Measurements from ENCODE around the gene PGM2L1.
A peak's percentile ranks its signal among the peaks of the same experiment; 100 is the strongest.

PGM2L1 gene

GRCh38 chr11:74400606-74401005, 2.4 kb upstream of the PGM2L1 start:
- Histone ChIP-seq H3K27ac (ENCODE audit: low read length) (no peak overlapping the region), H3K36me3 (ENCODE audit: control insufficient read depth, insufficient read depth, low read length) (no peaks in the 10 kb centered on the region), H3K4me1 (ENCODE audit: control insufficient read depth, insufficient read depth, low read length) (no peaks in the 10 kb centered on the region), H3K9me3 (ENCODE audit: control insufficient read depth, insufficient read depth, low read length) (no peaks in the 10 kb centered on the region), H3K4me3 (ENCODE audit: low read length) (no peak overlapping the region), H3K27me3 (ENCODE audit: control insufficient read depth, insufficient read depth, low read length) (no peaks in the 10 kb centered on the region)
- WGBS (ENCODE audit: insufficient coverage, insufficient read length) = no CpG with 5 or more reads among the region's 2 CpGs
- DNase-seq (ENCODE audit: low read depth, low spot score) = no peak

- Histone ChIP-seq H3K27ac (ENCODE audit: low read length) (no peak overlapping the region), H3K4me1 (ENCODE audit: control insufficient read depth, insufficient read depth, low read length) (no peaks in the 10 kb centered on the region), H3K27me3 (ENCODE audit: control insufficient read depth, insufficient read depth, low read length) (no peaks in the 10 kb centered on the region), H3K9me3 (ENCODE audit: control insufficient read depth, insufficient read depth, low read length) (no peaks in the 10 kb centered on the region), H3K36me3 (ENCODE audit: control insufficient read depth, insufficient read depth, low read length) (no peaks in the 10 kb centered on the region), H3K4me3 (ENCODE audit: low read length) (peak overlapping the region; percentile 80)
- peak; percentile 20 for DNase-seq (ENCODE audit: low read depth, low spot score)
- no CpG with 5 or more reads among the region's 35 CpGs for WGBS (ENCODE audit: insufficient coverage, insufficient read length)
Measured at GRCh38 chr11:74397501-74398243, 561 bp downstream of the PGM2L1 start.

GRCh38 chr11:74392256-74392655, 6.0 kb downstream of the PGM2L1 start:
- H3K27me3 ChIP-seq (ENCODE audit: control insufficient read depth, insufficient read depth, low read length) = no peaks in the 10 kb centered on the region
- DNase-seq (ENCODE audit: low read depth, low spot score) = no peak
- no CpG with 5 or more reads among the region's 8 CpGs for WGBS (ENCODE audit: insufficient coverage, insufficient read length)

GRCh38 chr11:74391193-74391592, 7.0 kb downstream of the PGM2L1 start:
- 100% methylated on average over 1 of the region's 3 CpGs for WGBS (ENCODE audit: insufficient coverage, insufficient read length)
- no peak for DNase-seq (ENCODE audit: low read depth, low spot score)
- H3K36me3 ChIP-seq (ENCODE audit: control insufficient read depth, insufficient read depth, low read length) = no peaks in the 10 kb centered on the region
- H3K27me3 ChIP-seq (ENCODE audit: control insufficient read depth, insufficient read depth, low read length) = no peaks in the 10 kb centered on the region
- no peak overlapping the region for H3K27ac ChIP-seq (ENCODE audit: low read length)
- no peaks in the 10 kb centered on the region; the same call in 1 of the 2 replicates for H3K4me1 ChIP-seq (ENCODE audit: control insufficient read depth, insufficient read depth, low read length)
- no peaks in the 10 kb centered on the region for H3K9me3 ChIP-seq (ENCODE audit: control insufficient read depth, insufficient read depth, low read length)
- H3K4me3 ChIP-seq (ENCODE audit: low read length) = no peak overlapping the region

More at GRCh38 chr11:74392256-74392655, 6.0 kb downstream of the PGM2L1 start:
- Histone ChIP-seq H3K36me3 (ENCODE audit: control insufficient read depth, insufficient read depth, low read length) (no peaks in the 10 kb centered on the region), H3K27ac (ENCODE audit: low read length) (no peak overlapping the region), H3K4me3 (ENCODE audit: low read length) (no peak overlapping the region), H3K4me1 (ENCODE audit: control insufficient read depth, insufficient read depth, low read length) (no peaks in the 10 kb centered on the region), H3K9me3 (ENCODE audit: control insufficient read depth, insufficient read depth, low read length) (no peaks in the 10 kb centered on the region)

GRCh38 chr11:74390697-74391096, 7.5 kb downstream of the PGM2L1 start:
- no CpG with 5 or more reads among the region's 2 CpGs for WGBS (ENCODE audit: insufficient coverage, insufficient read length)

GRCh38 chr11:74388678-74389327, 9.4 kb downstream of the PGM2L1 start:
- H3K9me3 ChIP-seq (ENCODE audit: control insufficient read depth, insufficient read depth, low read length) = no peaks in the 10 kb centered on the region
- no peaks in the 10 kb centered on the region; the same call in 1 of the 2 replicates for H3K4me1 ChIP-seq (ENCODE audit: control insufficient read depth, insufficient read depth, low read length)
- H3K36me3 ChIP-seq (ENCODE audit: control insufficient read depth, insufficient read depth, low read length) = no peaks in the 10 kb centered on the region
- H3K4me3 ChIP-seq (ENCODE audit: low read length) = no peak overlapping the region
- WGBS (ENCODE audit: insufficient coverage, insufficient read length) = no CpG with 5 or more reads among the region's 2 CpGs
- no peaks in the 10 kb centered on the region for H3K27me3 ChIP-seq (ENCODE audit: control insufficient read depth, insufficient read depth, low read length)
- no peak overlapping the region for H3K27ac ChIP-seq (ENCODE audit: low read length)
- DNase-seq (ENCODE audit: low read depth, low spot score) = peak; percentile 41

More at GRCh38 chr11:74390697-74391096, 7.5 kb downstream of the PGM2L1 start:
- H3K27me3 ChIP-seq (ENCODE audit: control insufficient read depth, insufficient read depth, low read length) = no peaks in the 10 kb centered on the region
- DNase-seq (ENCODE audit: low read depth, low spot score) = no peak
- no peaks in the 10 kb centered on the region for H3K9me3 ChIP-seq (ENCODE audit: control insufficient read depth, insufficient read depth, low read length)
- no peaks in the 10 kb centered on the region; the same call in 1 of the 2 replicates for H3K4me1 ChIP-seq (ENCODE audit: control insufficient read depth, insufficient read depth, low read length)
- H3K4me3 ChIP-seq (ENCODE audit: low read length) = no peak overlapping the region
- no peak overlapping the region for H3K27ac ChIP-seq (ENCODE audit: low read length)
- no peaks in the 10 kb centered on the region for H3K36me3 ChIP-seq (ENCODE audit: control insufficient read depth, insufficient read depth, low read length)

GRCh38 chr11:74384641-74385040, 13.6 kb downstream of the PGM2L1 start:
- Histone ChIP-seq H3K27me3 (ENCODE audit: control insufficient read depth, insufficient read depth, low read length) (no peaks in the 10 kb centered on the region), H3K4me1 (ENCODE audit: control insufficient read depth, insufficient read depth, low read length) (no peaks in the 10 kb centered on the region; the same call in 1 of the 2 replicates), H3K4me3 (ENCODE audit: low read length) (no peak overlapping the region), H3K27ac (ENCODE audit: low read length) (no peak overlapping the region), H3K36me3 (ENCODE audit: control insufficient read depth, insufficient read depth, low read length) (no peaks in the 10 kb centered on the region), H3K9me3 (ENCODE audit: control insufficient read depth, insufficient read depth, low read length) (no peaks in the 10 kb centered on the region)
- DNase-seq (ENCODE audit: low read depth, low spot score) = no peak
- WGBS (ENCODE audit: insufficient coverage, insufficient read length) = no CpG with 5 or more reads among the region's 3 CpGs

- Histone ChIP-seq H3K27me3 (ENCODE audit: control insufficient read depth, insufficient read depth, low read length) (no peaks in the 10 kb centered on the region), H3K27ac (ENCODE audit: low read length) (no peak overlapping the region), H3K36me3 (ENCODE audit: control insufficient read depth, insufficient read depth, low read length) (no peaks in the 10 kb centered on the region), H3K4me1 (ENCODE audit: control insufficient read depth, insufficient read depth, low read length) (no peaks in the 10 kb centered on the region), H3K4me3 (ENCODE audit: low read length) (no peak overlapping the region), H3K9me3 (ENCODE audit: control insufficient read depth, insufficient read depth, low read length) (no peaks in the 10 kb centered on the region)
- WGBS (ENCODE audit: insufficient coverage, insufficient read length) = no CpG with 5 or more reads among the region's 1 CpG
- DNase-seq (ENCODE audit: low read depth, low spot score) = no peak
Measured at GRCh38 chr11:74380746-74381439, 17.3 kb downstream of the PGM2L1 start.

- no peaks in the 10 kb centered on the region for H3K27me3 ChIP-seq (ENCODE audit: control insufficient read depth, insufficient read depth, low read length)
- no peak overlapping the region for H3K4me3 ChIP-seq (ENCODE audit: low read length)
- no peak overlapping the region for H3K27ac ChIP-seq (ENCODE audit: low read length)
- no peaks in the 10 kb centered on the region for H3K36me3 ChIP-seq (ENCODE audit: control insufficient read depth, insufficient read depth, low read length)
- no peaks in the 10 kb centered on the region for H3K4me1 ChIP-seq (ENCODE audit: control insufficient read depth, insufficient read depth, low read length)
- no peaks in the 10 kb centered on the region for H3K9me3 ChIP-seq (ENCODE audit: control insufficient read depth, insufficient read depth, low read length)
- no peak for DNase-seq (ENCODE audit: low read depth, low spot score)
- WGBS (ENCODE audit: insufficient coverage, insufficient read length) = no CpG with 5 or more reads among the region's 3 CpGs
Measured at GRCh38 chr11:74377689-74378088, 20.5 kb downstream of the PGM2L1 start.

GRCh38 chr11:74373382-74373781, 24.9 kb downstream of the PGM2L1 start:
- Histone ChIP-seq H3K36me3 (ENCODE audit: control insufficient read depth, insufficient read depth, low read length) (no peaks in the 10 kb centered on the region), H3K27me3 (ENCODE audit: control insufficient read depth, insufficient read depth, low read length) (no peaks in the 10 kb centered on the region), H3K4me3 (ENCODE audit: low read length) (no peak overlapping the region), H3K4me1 (ENCODE audit: control insufficient read depth, insufficient read depth, low read length) (no peaks in the 10 kb centered on the region), H3K9me3 (ENCODE audit: control insufficient read depth, insufficient read depth, low read length) (no peaks in the 10 kb centered on the region), H3K27ac (ENCODE audit: low read length) (no peak overlapping the region)
- no peak for DNase-seq (ENCODE audit: low read depth, low spot score)
